Measurements from ENCODE around the gene BTBD19. TPM values are rescaled to one million over a fixed set of nuclear protein-coding genes. Genes with fewer than 3 reads are reported as not detected.

Gene BTBD19
- total RNA-seq, 1 donor from 2014 or later, result 5.9 TPM

- peaks cover 2% of the 10 kb centered on the region for H3K4me1 Mint-ChIP-seq (ENCODE audit: low read depth, unreplicated experiment)
- H3K27ac Mint-ChIP-seq (ENCODE audit: unreplicated experiment), result no peak overlapping the region
- DNase-seq, result peak; percentile 10
- TF ChIP-seq, protein P1, sequence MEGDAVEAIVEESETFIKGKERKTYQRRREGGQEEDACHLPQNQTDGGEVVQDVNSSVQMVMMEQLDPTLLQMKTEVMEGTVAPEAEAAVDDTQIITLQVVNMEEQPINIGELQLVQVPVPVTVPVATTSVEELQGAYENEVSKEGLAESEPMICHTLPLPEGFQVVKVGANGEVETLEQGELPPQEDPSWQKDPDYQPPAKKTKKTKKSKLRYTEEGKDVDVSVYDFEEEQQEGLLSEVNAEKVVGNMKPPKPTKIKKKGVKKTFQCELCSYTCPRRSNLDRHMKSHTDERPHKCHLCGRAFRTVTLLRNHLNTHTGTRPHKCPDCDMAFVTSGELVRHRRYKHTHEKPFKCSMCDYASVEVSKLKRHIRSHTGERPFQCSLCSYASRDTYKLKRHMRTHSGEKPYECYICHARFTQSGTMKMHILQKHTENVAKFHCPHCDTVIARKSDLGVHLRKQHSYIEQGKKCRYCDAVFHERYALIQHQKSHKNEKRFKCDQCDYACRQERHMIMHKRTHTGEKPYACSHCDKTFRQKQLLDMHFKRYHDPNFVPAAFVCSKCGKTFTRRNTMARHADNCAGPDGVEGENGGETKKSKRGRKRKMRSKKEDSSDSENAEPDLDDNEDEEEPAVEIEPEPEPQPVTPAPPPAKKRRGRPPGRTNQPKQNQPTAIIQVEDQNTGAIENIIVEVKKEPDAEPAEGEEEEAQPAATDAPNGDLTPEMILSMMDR (IDR thresholded peaks at IDR 0.05; ENCODE audit: partially characterized antibody, unreplicated experiment), result no peak
- H3K27me3 Mint-ChIP-seq (ENCODE audit: unreplicated experiment), result peaks cover 3% of the 10 kb centered on the region
- no peak overlapping the region for H3K4me3 Mint-ChIP-seq (ENCODE audit: unreplicated experiment)
- H3K9me3 Mint-ChIP-seq (ENCODE audit: unreplicated experiment), result peaks cover under 1% of the 10 kb centered on the region
- no peaks in the 10 kb centered on the region for H3K36me3 Mint-ChIP-seq (ENCODE audit: unreplicated experiment)
Observed at GRCh38 chr1:44828003-44828651, 19.8 kb downstream of the BTBD19 start.

DNA sequence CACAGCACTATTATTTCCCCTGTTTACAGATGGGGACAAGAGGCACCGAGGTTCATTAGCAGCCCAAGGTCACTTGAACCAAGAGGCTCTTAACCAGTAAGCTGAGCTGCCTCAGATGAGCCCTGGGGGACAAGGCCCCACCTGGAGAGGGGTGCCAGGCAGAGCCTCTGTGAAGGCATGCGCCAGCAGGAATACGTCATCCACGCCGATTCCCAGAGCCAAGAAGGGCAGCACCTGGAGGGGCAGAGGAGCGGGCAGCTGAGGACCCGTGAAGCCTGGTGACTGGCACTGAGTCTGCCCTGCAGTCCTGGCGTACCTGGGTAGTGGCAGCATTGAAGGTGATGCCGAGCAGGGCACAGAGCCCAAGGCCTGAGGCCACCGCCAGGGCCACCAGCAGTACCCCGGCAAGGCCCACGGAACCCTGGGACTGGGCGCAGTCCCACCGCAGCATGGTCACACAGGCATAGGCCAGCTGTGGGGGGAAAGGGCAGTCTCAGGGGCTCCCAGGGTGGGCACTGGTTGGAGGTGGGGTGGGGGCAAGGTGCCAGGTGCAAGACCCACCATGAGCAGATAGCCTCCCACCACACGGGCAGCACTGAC, 20.6 kb downstream of the BTBD19 start:
- no peak overlapping the region for H3K4me3 Mint-ChIP-seq (ENCODE audit: unreplicated experiment)
- no peak for DNase-seq
- peaks cover 2% of the 10 kb centered on the region for H3K4me1 Mint-ChIP-seq (ENCODE audit: low read depth, unreplicated experiment)
- H3K9me3 Mint-ChIP-seq (ENCODE audit: unreplicated experiment), result peaks cover 2% of the 10 kb centered on the region
- TF ChIP-seq, protein P1 (IDR thresholded peaks at IDR 0.05; ENCODE audit: partially characterized antibody, unreplicated experiment), result no peak
- no peak overlapping the region for H3K27ac Mint-ChIP-seq (ENCODE audit: unreplicated experiment)
- no peaks in the 10 kb centered on the region for H3K36me3 Mint-ChIP-seq (ENCODE audit: unreplicated experiment)
- H3K27me3 Mint-ChIP-seq (ENCODE audit: unreplicated experiment), result peaks cover 3% of the 10 kb centered on the region

DNA sequence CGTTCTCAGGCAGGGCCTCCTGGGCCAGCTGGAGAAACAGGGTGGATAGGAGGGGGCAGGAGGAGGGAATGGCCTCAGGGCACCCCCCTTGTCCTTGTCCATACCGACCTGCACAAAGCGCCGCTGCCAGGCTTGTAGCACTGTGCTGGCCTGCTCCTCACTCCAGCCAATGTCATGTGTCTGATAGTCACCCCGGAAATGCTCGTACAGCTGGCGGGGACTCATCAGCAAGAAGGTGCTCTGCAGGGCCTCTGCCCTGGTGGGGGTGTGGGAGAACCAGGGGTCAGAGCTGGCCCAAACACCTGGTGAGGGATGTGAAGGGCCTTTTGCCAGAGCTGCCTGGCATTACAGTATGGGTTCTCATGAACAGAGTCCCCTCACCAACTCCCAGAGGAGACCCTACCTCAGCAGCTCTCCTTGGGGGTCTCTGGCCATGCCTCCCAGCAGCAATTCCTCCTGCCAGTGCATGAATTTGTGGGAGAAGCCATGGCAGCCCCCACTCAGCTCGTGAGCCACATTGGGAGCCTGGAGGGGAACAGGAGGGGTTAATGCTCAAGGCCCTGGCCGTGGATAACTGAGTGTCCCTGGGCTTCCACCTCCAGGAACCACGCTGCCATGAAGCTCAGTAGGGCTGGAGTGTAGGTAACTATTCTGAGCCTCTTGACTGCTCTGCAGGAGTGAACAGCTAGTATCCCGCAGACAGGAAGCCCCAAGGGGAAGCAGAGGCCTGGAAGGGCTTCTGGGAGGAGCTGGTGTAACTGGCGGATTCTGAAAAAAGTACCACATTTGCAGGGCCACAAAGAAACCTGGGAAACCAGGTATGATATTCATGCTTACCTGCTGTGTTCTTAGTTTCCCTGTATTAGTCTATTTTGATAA, 21.4 kb downstream of the BTBD19 start:
- no peaks in the 10 kb centered on the region for H3K36me3 Mint-ChIP-seq (ENCODE audit: unreplicated experiment)
- peaks cover 2% of the 10 kb centered on the region for H3K9me3 Mint-ChIP-seq (ENCODE audit: unreplicated experiment)
- TF ChIP-seq, protein P1 (IDR thresholded peaks at IDR 0.05; ENCODE audit: partially characterized antibody, unreplicated experiment), result no peak
- peaks cover 2% of the 10 kb centered on the region for H3K4me1 Mint-ChIP-seq (ENCODE audit: low read depth, unreplicated experiment)
- H3K27me3 Mint-ChIP-seq (ENCODE audit: unreplicated experiment), result peaks cover 3% of the 10 kb centered on the region
- H3K27ac Mint-ChIP-seq (ENCODE audit: unreplicated experiment), result no peak overlapping the region
- DNase-seq, result no peak
- no peak overlapping the region for H3K4me3 Mint-ChIP-seq (ENCODE audit: unreplicated experiment)

DNA sequence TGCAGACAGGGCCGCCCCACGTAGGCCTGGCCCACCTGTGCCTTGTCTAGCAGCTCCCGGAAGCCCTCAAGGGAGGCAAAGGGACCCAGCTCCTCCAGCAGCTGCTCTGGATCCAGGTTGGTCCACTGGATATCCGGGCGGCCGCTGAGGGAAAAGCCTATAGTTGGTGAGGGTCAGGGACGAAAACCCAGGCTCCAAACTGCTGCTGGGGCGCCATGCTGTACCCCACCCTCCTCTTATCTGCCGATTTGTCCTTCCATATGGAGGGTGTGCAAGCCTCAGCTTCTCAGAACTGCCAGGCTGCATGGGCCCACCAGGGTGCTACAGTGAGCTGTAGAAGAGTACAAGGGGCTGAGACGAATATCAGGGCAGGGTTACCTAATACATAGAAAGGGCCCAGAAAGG, 22.6 kb downstream of the BTBD19 start:
- Mint-ChIP-seq H3K4me1 (ENCODE audit: low read depth, unreplicated experiment) (peaks cover 2% of the 10 kb centered on the region), H3K36me3 (ENCODE audit: unreplicated experiment) (no peaks in the 10 kb centered on the region), H3K27ac (ENCODE audit: unreplicated experiment) (no peak overlapping the region), H3K4me3 (ENCODE audit: unreplicated experiment) (no peak overlapping the region), H3K27me3 (ENCODE audit: unreplicated experiment) (peaks cover 3% of the 10 kb centered on the region), H3K9me3 (ENCODE audit: unreplicated experiment) (peaks cover 5% of the 10 kb centered on the region)
- DNase-seq, result no peak
- TF ChIP-seq, protein P1 (IDR thresholded peaks at IDR 0.05; ENCODE audit: partially characterized antibody, unreplicated experiment), result no peak

Measured in glutamatergic neuron (in vitro differentiated cells).